GM12878 (cell line): ENCODE results near the gene AGAP2. TPM values are rescaled to one million over a fixed set of nuclear protein-coding genes. Genes with fewer than 3 reads are reported as not detected.

Experiments used
- ATAC-seq: fragments of 200-7000 bp; cut with Tn5 transposase; 3 replicates; pipeline ENCODE4 v1.9.1; 2020; ENCODE audit warnings: mild to moderate bottlenecking, moderate library complexity
- BruUV-seq: library from RNA; stranded (reverse); fragments of 400-500 nt; replicated peaks from 2 replicates; lab custom pipeline; 2021; lab: Mats Ljungman, UMichigan
- CTCF ChIA-PET: fragments of 300-600 bp; sonication (Branson Sonifier 250); formaldehyde crosslinking; extraction: SDS; loops from one replicate; lab custom pipeline; 2021; ENCODE audit warnings: inconsistent platforms; lab: Yijun Ruan, JAX
- POLR2A ChIA-PET: fragments of 350-600 bp; formaldehyde crosslinking; extraction: SDS; loops from one replicate; lab custom pipeline; 2021; ENCODE audit warnings: inconsistent platforms; lab: Charles Lee
- RAD21 ChIA-PET: fragments of 300-600 bp; sonication (Branson Sonifier 250); formaldehyde crosslinking; loops from one replicate; lab custom pipeline; 2023; ENCODE audit warnings: antibody characterized with exemption; ENCODE audit not compliant: unreplicated experiment; lab: Charles Lee
- SMC1A ChIA-PET: fragments of 300-600 bp; sonication (Branson Sonifier 250); formaldehyde crosslinking; loops from one replicate; lab custom pipeline; 2023; ENCODE audit not compliant: unreplicated experiment, uncharacterized antibody; lab: Charles Lee
- DNase-seq: peaks from one replicate; pipeline ENCODE4 v3.0.0-alpha.2; 2011; ENCODE audit warnings: low read depth, low spot score
- FAIRE-seq: peaks from 3 replicates; lab custom pipeline; 2011; peaks lifted over from hg19 to GRCh38; lab: Jason Lieb, UNC
- H2AFZ ChIP-seq: 2 replicates; pipeline ENCODE4 v1.6.0; 2011; ENCODE audit warnings: low read depth, low read length, control low read depth; ENCODE audit not compliant: control insufficient read depth
- H3K27ac ChIP-seq: 2 replicates; pipeline ENCODE4 v1.5.1; 2011; ENCODE audit warnings: control low read depth; ENCODE audit not compliant: control insufficient read depth, insufficient read depth
- H3K27me3 ChIP-seq, 2 experiments: replicated peaks in 1 of 2; 2 replicates each; pipeline versions ENCODE4 v1.6.0 to v1.6.1; 2011; ENCODE audit warnings: low read length in 1 of 2; ENCODE audit not compliant: control insufficient read depth in 2 of 2, insufficient read depth in 2 of 2
- H3K36me3 ChIP-seq, 2 experiments: 2 replicates each; pipeline ENCODE4 v1.5.1; 2011; ENCODE audit warnings: low read length in 1 of 2; ENCODE audit not compliant: control insufficient read depth in 2 of 2, insufficient read depth in 2 of 2
- H3K4me1 ChIP-seq: 2 replicates; pipeline ENCODE4 v1.6.1; 2011; ENCODE audit warnings: mild to moderate bottlenecking, low read length, moderate library complexity, mixed read lengths; ENCODE audit not compliant: control insufficient read depth, insufficient read depth
- H3K4me2 ChIP-seq: 2 replicates; pipeline ENCODE4 v1.6.0; 2011; ENCODE audit warnings: control low read depth; ENCODE audit not compliant: control insufficient read depth, insufficient read depth
- H3K4me3 ChIP-seq: fragments of 200-600 bp; sonication (generic); 2 replicates; pipeline ENCODE4 v1.5.1; 2016
- H3K79me2 ChIP-seq: 2 replicates; pipeline ENCODE4 v1.6.0; 2011; ENCODE audit warnings: low read length; ENCODE audit not compliant: control insufficient read depth, insufficient read depth
- H3K9ac ChIP-seq: 2 replicates; pipeline ENCODE4 v1.8.0; 2011; ENCODE audit warnings: low read length, control low read depth, mixed read lengths; ENCODE audit not compliant: control insufficient read depth, insufficient read depth
- H3K9me3 ChIP-seq: replicated peaks from 3 replicates; pipeline ENCODE4 v1.5.1; 2011; ENCODE audit warnings: mild to moderate bottlenecking, low read length; ENCODE audit not compliant: control insufficient read depth, insufficient read depth
- H4K20me1 ChIP-seq: 2 replicates; pipeline ENCODE4 v1.6.0; 2011; ENCODE audit not compliant: control insufficient read depth, insufficient read depth
- ATF7 ChIP-seq: fragments of 450-650 bp; IDR thresholded peaks from 2 replicates; pipeline ENCODE4 v1.6.1; 2016; ENCODE audit warnings: low read depth, mild to moderate bottlenecking
- BCLAF1 ChIP-seq: fragments of 450-650 bp; IDR thresholded peaks from 2 replicates; pipeline ENCODE4 v1.6.1; 2017; ENCODE audit warnings: antibody characterized with exemption, mild to moderate bottlenecking, moderate library complexity
- CEBPB ChIP-seq, 2 experiments: fragments of 150-350 bp in 1 of 2; IDR thresholded peaks; 2 replicates each; pipeline ENCODE4 v1.6.1; 2012 to 2014; ENCODE audit warnings: low read depth in 2 of 2, low read length in 2 of 2, borderline replicate concordance in 1 of 2, inconsistent platforms in 1 of 2
- EED ChIP-seq: sonication (generic); IDR thresholded peaks from 2 replicates; pipeline ENCODE4 v1.6.1; 2016; ENCODE audit warnings: antibody characterized with exemption, low read depth
- MEF2B ChIP-seq: fragments of 450-650 bp; IDR thresholded peaks from 2 replicates; pipeline ENCODE4 v1.6.1; 2018; ENCODE audit warnings: mild to moderate bottlenecking, moderate library complexity; ENCODE audit not compliant: partially characterized antibody, poor library complexity, severe bottlenecking
- RAD21 ChIP-seq: IDR thresholded peaks from 2 replicates; pipeline ENCODE4 v1.6.1; 2011; ENCODE audit warnings: mild to moderate bottlenecking, low read depth, low read length, moderate library complexity; ENCODE audit not compliant: insufficient read depth
- SMARCA5 ChIP-seq: fragments of 450-650 bp; IDR thresholded peaks from 2 replicates; pipeline ENCODE4 v1.6.1; 2017; ENCODE audit warnings: mild to moderate bottlenecking
- ZNF592 ChIP-seq: fragments of 450-650 bp; IDR thresholded peaks from 2 replicates; pipeline ENCODE4 v1.6.1; 2017; ENCODE audit warnings: mild to moderate bottlenecking, moderate library complexity
- whole genome bisulfite sequencing: methylation state at CpG from one replicate; pipeline ENCODE4 v1.1.6; 2016; ENCODE audit warnings: low lambda C conversion rate; ENCODE audit not compliant: insufficient replicate concordance, insufficient coverage; ENCODE audit errors: missing lambda C conversion rate; 5-methylcytosine and 5-hydroxymethylcytosine counted together
- in situ Hi-C: fragments of 300-500 bp; cut with MboI; formaldehyde crosslinking; loops from 9 replicates; pipeline ENCODE4 v1.14.3; 2018; ENCODE audit warnings: mixed read lengths
- intact Hi-C: fragments of 100-400 bp; cut with micrococcal nuclease; formaldehyde crosslinking; loops from one replicate; pipeline ENCODE4 v1.14.2; 2022; ENCODE audit not compliant: unreplicated experiment
- polyA plus RNA-seq, 11 experiments: library from polyadenylated mRNA; depleted of rRNA in 4 of 11; unstranded in 6 of 11; stranded (reverse) in 5 of 11; fragments of >200 nt; fragmentation: Nextera tagmentation in 4 of 11; fragmentation: Illumina TruSeq in 1 of 11; extraction: Ambion mirVana in 4 of 11; extraction: Trizol in 1 of 11; gene quantifications; 1 replicate in 1 of 11; 2 replicates in 10 of 11; pipeline versions ENCODE4 v1.2.1 to v1.2.3, GENCODE V29; 2011 to 2016; ENCODE audit warnings: inconsistent platforms in 2 of 11, missing spikeins in 2 of 11, low read depth in 1 of 11
- total RNA-seq, 4 experiments: library from RNA; depleted of rRNA in 3 of 4; stranded (reverse); fragments of >200 nt in 3 of 4; fragmentation: Illumina TruSeq in 1 of 4; extraction: Trizol in 1 of 4; gene quantifications; 2 replicates each; pipeline versions ENCODE4 v1.2.1 to v1.2.3, GENCODE V29; 2013 to 2021

AGAP2 gene
- total and polyA plus RNA-seq, 10 of the 15 experiments (the other 5 are each of a cell fraction or from before 2014, with no cell fraction given): 0.29 to 19.8 (median 11.0) TPM

DNA sequence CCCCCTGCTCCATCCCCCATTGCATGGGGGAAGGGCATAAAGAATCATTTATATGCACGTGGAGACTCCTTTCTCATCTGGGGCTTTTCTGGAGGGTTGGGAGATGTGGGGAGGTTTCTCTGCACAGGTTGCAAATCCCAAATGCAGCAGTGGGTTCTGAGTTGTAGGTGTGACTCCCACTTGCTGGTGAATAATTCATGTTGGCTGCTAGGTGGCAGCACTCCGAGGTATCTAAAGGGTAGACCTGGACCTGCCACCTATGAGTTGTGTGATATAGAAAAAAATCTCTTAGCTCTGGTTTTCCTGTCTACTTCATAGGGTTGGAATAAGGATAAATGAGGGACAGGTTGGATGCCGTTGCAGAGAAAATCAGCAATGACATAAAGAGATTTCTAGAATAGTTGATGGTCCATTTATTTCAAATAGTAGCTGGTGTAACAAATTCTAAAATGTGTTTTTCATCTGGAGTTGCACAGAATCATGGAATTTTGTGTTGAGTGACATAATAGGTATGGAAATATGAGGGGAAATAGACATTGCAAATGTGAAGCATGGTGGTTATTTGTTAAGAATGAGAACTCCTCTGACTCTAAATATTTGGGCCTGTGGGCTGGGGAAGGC is 20.9 kb upstream of the AGAP2 start (continued):
- TF ChIP-seq ZNF592 (no peak), SMARCA5 (no peak), RAD21 (peak; percentile 40; the same call in 1 of the 2 replicates), EED (no peak)

GRCh38 chr12:57758552-57759359 is 20.2 kb upstream of the AGAP2 start:
- WGBS: 91% methylated on average over 25 of the region's 25 CpGs
- no peak overlapping the region for H3K9ac ChIP-seq
- in situ Hi-C loops (no loop called here), intact Hi-C loops (loop anchor here (5.0 to 10.0 kb wide), 2 partner anchors 74 to 284 kb away; partner anchors contain the start of gene ARHGAP9)
- no peak overlapping the region for H3K27ac ChIP-seq
- peaks cover 15% of the 10 kb centered on the region for H3K4me1 ChIP-seq
- H3K36me3 ChIP-seq: peaks cover 0 to 3% of the 10 kb centered on the region in 2 experiments; a peak in 2 of 4 replicates
- H3K79me2 ChIP-seq: no peaks in the 10 kb centered on the region; the same call in 1 of the 2 replicates
- ChIA-PET SMC1A (interaction anchor here (0.5 to 1.1 kb wide), 2 partner anchors 13 to 16 kb away, joined by 3 to 5 read pairs; partner anchors contain the start of genes EEF1AKMT3 and METTL1), POLR2A (no interaction called here), CTCF (interaction anchor here (0.7 to 2.0 kb wide), 21 partner anchors 11 to 185 kb away, joined by 3 to 11 read pairs (median 4); partner anchors contain the start of genes AVIL, EEF1AKMT3, METTL1 and OS9), RAD21 (interaction anchor here (1.1 to 1.5 kb wide), 2 partner anchors 138 to 175 kb away, joined by 3 to 4 read pairs; no protein-coding TSS in a partner anchor)
- H4K20me1 ChIP-seq: no peaks in the 10 kb centered on the region; the same call in 1 of the 2 replicates
- DNase-seq (no peak), ATAC-seq (no peak), FAIRE-seq (no peak)
- no peak overlapping the region for H2AFZ ChIP-seq
- H3K27me3 ChIP-seq: no peaks in the 10 kb centered on the region
- H3K9me3 ChIP-seq: no peaks in the 10 kb centered on the region; the same call in 2 of the 3 replicates
- no peak overlapping the region for H3K4me2 ChIP-seq
- no TSS peak for BruUV-seq
- H3K4me3 ChIP-seq: no peak overlapping the region
- TF ChIP-seq CEBPB (IDR thresholded peaks at IDR 0.05; ENCODE audit: borderline replicate concordance in 1 of 2, low read depth in 2 of 2, low read length in 2 of 2): no peak
- TF ChIP-seq BCLAF1: no peak
- TF ChIP-seq ATF7: no peak
- TF ChIP-seq MEF2B: no peak
